Esophagus squamous epithelium (tissue), 4 donors: Measurements from ENCODE around the gene IRF4.

Source experiments
- CTCF ChIP-seq, 6 experiments: fragments of 450-650 bp in 4 of 6; fragments of 200-600 bp in 2 of 6; sonication (generic) in 2 of 6; IDR thresholded peaks; one replicate each; pipeline ENCODE4 v1.5.1; 2016 to 2019; ENCODE audit warnings: antibody characterized with exemption in 6 of 6, mild to moderate bottlenecking in 4 of 6, moderate library complexity in 4 of 6
- POLR2A ChIP-seq, 4 donors: fragments of 450-650 bp; IDR thresholded peaks; one replicate each; pipeline ENCODE4 v1.6.1; 2017; ENCODE audit warnings: antibody characterized with exemption in 4 of 4, mild to moderate bottlenecking in 4 of 4, moderate library complexity in 3 of 4

GRCh38 chr6:396126-396520, 4.6 kb downstream of the IRF4 start:
- TF ChIP-seq POLR2A (IDR thresholded peaks at IDR 0.05): no peak
- no peak for TF ChIP-seq CTCF (IDR thresholded peaks at IDR 0.05)
